HG03565 (cell line): ENCODE results near the gene PRKAG2.
"Not testable (repeated sequence)": the region's sequence is repeated elsewhere in the genome, so short reads cannot be mapped to it uniquely, and the experiment has no call there.

Experiments
- ATAC-seq: cut with Tn5 transposase; IDR thresholded peaks from one replicate; pipeline ENCODE4 v1.9.1; 2021; ENCODE audit warnings: mild to moderate bottlenecking, moderate library complexity; ENCODE audit not compliant: unreplicated experiment

Gene PRKAG2

DNA sequence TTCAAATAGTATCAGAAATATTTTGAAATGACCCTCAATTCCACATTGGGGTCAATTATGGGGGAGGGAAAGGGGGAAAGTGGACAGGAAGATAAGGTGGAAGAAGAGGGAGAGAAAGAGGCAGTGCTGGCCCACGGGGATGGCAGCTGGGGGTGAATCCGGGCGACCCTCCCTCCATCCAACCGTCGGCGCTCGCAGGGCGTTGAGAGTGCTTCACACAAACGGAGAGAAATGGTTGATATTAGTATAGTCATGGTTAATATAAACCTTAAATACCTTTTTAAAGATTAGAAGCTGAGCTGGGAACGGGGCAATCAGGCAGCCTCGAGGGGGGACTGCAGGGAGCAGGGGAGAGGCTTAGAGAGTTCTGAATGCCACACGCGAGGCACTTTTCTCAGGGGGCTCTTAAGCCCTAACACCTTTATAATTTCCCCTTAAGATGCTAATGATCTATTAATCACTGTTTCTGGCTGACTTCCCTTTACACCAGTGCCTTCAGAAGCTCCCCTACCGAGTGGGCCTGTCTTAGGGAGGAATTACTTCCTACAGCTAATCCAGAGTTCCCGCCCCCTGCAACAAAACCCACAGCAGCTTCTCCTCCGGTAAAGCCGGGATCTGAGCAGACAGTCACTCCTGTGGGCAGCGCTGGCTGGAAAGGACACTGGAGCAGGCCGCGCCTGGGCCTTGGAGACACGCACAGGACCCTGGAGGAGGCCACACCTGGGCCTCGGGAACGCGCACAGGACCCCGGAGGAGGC is 39.5 kb downstream of the PRKAG2 start:
- no peak for ATAC-seq

DNA sequence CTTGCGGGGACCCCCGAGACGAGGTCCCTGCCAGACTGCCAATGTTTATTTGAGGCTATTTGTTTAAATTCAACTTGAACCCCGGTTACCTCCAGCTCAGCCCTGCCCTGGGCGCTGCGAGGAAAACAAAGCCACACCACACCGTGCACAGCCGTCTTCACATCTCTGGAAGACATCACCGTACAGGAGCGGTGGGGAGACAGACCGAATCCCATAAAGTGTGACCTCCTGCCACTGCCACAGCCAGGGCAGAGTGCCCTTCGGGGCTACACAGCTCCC is 40.0 kb downstream of the PRKAG2 start:
- ATAC-seq = no peak

DNA sequence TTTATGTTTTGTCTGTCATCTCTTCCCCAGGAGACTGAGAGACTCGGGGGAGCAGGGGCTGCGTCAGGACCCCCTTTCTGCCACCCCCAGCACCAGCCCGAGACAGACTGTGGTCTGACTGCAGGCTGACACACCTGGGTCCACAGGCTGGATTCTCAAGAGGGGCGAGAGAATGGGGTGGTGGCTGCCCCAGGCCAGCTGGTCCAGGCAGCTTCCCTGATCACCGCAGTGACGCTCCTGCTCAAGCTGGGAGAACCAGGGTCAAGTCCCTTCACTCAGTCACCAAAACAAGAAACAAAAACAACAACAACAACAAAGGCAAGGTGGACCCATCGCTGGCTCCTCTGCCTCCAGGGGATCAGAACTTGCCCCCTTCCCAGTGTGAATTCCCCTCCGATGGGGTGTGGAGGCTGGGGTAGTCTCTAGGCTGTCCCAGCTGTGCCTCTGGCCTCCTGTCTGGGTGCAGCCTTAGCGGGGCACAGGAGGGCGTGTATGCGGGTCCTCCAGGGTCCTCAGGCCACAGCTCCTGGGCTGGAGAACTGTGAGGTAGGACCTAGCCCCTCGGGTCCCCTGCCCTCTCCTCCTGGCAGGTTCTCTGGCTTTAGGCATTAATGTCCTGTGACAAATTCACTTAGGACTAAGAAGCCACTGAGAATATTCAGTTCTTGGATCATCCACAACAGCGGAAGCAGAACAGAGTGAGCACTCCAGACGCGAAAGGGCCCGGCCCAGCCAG is 40.6 kb downstream of the PRKAG2 start:
- no peak for ATAC-seq

GRCh38 chr7:151835636-151836035 is 41.3 kb downstream of the PRKAG2 start:
- ATAC-seq = no peak

DNA sequence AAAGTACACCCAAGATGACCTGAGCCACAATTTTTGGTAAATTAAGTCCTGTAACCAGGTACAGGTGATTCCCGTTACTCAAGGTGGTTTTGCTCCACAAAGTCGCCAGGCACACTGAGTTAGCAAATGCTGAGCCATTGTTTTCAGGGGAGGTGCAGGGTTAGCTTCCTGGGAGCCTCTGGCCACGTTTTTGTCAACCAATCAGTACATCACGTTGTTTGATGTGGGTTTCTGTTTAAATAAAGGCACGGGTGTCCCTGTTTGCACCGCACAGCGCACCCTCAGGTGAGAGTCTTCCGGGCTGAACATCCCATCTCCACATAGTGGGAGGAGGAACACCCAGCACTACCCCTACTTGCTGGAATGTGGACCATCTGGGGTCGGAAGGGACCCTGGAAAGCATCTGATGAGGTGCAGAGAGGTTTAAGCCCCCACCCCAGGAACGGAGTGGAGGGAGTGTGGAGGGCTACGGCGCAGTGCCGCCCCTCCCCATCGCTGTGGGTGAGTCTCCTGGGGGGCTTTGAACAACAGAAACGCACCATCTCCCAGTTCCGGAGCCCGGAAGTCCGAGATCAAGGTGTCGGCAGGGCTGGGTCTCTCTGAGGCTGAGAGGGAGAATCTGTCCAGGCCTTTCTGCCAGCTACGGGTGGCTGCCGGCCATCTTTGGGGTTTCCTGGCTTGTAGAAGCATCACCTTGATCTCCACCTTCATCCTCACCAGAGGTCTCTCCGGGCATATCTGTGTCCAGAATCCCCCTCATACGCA is 42.5 kb downstream of the PRKAG2 start:
- ATAC-seq = no peak

- no peak for ATAC-seq
These were observed 43.2 kb downstream of the PRKAG2 start for GRCh38 chr7:151833691-151834090.

DNA sequence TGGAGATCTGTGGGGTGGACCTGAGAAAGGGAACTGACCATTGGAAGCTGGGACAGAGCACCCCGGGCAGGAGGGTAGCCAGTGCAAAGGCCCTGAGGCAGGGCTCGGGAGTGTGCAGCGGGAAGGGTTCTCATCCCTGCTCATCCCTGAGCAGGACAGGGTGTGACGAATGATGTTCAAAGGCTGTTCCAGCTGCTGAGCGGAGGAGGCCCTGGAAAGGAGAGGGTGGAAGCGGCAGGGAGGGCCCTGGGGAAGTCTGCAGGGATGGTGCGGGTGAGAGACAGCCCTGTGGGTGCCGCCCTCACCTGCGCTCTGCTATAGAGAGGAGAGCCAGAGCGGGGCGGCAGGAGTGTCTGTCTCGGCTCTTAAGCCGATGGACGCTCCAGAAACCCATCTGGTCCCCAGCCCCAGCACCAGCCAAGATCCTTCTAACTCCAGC is 43.7 kb downstream of the PRKAG2 start:
- no peak for ATAC-seq

GRCh38 chr7:151832656-151833055 is 44.3 kb downstream of the PRKAG2 start:
- no peak for ATAC-seq

GRCh38 chr7:151832138-151832537 is 44.8 kb downstream of the PRKAG2 start:
- no peak for ATAC-seq

GRCh38 chr7:151831606-151832005 is 45.3 kb downstream of the PRKAG2 start:
- ATAC-seq = no peak

DNA sequence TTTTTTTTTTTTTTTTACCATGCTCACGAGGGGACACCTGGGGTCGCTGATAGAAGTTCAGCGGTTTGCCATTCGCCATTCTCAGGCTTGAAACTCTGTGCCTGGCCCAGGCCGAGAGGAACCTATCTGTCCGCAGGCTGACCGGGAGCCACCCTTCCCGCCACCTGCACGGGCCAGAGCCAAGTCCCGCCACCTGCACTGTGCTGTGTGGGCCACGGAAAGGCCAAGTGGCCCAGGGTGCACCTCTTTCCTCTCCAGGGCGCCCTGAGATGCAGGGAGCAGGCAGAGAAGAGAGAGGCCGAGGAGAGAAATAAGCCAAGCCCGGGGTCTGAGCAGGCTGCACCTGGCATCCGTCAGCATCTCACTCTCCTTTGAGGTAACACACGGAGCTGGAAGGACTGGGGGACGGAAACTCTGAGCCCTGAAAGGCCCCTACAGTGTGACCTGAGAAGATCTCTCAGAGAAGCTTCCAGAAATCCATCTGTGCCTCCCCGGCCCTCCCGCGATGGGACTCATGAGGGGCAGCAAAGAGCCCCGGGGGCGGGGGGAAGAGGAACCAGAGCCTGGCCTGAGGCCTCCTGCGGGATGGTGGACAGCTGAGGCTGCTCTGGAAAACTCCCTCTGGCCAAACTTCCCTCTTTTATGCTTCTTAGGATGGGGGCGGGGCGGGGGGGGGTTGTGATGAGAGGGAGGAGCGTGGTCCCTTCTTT is 46.6 kb downstream of the PRKAG2 start:
- ATAC-seq = no peak

DNA sequence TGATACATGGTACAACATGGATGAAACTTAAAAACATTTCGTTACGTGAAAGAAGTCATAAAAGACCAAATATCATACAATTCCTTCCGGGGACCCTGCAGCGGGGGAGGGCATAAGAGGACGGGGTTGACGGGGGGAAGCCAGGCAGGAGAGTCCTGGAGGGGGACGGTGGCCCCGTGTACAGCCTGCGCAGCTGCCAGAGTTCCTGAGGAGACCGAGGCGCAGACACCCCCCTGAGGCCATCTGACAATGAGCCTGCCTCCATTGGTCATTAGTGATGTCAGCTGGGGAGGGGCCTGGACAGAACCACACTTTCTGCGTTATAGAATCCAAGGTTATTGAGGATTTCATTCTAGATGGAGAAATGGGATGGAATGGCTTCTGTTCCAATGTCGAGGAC is 47.2 kb downstream of the PRKAG2 start:
- no peak for ATAC-seq

DNA sequence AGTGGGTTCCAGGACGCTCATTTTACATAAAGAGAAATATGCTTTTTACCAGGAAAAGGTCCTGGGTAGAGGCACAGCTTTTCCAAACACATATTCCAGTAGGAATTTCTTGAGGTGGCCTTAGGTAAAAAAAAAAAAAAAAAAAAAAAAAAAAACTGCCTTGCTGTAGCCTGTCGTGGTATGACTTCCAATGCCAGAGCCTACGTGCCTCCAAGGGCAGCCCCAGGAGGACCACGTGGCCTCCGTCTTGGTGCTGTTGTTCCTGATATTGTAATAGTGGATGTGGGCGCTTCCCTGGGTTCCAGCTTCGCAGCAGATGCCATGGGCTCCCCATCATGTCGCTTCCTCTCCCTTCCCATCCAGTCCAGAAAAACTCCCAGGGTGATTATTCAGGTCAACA is 49.3 kb downstream of the PRKAG2 start:
- ATAC-seq = no peak

DNA sequence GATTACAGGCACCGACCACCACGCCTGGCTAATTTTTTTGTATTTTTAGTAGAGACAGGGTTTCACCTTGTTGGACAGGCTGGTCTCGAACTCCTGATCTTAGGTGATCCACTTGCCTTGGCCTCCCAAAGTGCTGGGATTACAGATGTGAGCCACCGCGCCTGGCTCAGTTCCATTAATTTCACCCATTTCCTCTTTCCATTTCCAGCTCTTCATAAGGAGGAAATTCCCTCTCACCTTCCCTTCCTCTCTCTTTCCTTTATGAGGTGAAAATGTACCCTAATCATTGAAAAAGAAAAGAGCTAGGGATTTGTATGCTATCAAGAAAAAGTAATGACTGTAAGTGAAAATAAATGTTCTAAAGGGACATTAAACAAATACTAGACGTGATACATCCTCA is 50.6 kb downstream of the PRKAG2 start:
- ATAC-seq = not testable (repeated sequence)

GRCh38 chr7:151825721-151826120 is 51.2 kb downstream of the PRKAG2 start:
- no peak for ATAC-seq

DNA sequence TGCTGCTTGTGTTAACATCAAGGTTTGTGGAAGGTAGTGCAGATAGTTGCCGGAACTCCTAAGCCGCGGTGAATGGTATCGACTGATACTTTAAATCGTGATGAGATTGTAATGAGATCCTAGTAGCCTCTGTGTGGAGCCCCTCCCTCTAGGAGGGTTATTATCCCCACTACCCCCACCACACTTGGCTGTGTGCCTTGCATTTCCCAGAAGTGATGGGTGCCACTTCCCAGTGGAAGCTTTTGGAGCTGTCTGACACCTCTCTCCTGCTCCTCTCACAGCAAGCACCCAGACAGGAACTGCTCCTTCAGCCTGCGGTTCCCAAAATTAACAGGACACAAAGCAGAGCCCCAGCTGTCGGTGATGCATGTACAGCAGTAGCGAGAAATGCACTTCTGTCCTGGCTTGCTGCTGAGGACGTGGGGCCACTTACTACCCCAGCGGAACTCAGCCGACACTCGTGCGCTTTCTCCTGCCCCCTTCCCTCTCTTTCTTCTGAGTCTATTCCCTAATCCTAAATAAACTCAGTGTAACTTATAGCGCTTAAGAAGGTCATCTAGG is 52.5 kb downstream of the PRKAG2 start:
- no peak for ATAC-seq

- ATAC-seq = no peak
These were observed 53.1 kb downstream of the PRKAG2 start for GRCh38 chr7:151823566-151824372.

DNA sequence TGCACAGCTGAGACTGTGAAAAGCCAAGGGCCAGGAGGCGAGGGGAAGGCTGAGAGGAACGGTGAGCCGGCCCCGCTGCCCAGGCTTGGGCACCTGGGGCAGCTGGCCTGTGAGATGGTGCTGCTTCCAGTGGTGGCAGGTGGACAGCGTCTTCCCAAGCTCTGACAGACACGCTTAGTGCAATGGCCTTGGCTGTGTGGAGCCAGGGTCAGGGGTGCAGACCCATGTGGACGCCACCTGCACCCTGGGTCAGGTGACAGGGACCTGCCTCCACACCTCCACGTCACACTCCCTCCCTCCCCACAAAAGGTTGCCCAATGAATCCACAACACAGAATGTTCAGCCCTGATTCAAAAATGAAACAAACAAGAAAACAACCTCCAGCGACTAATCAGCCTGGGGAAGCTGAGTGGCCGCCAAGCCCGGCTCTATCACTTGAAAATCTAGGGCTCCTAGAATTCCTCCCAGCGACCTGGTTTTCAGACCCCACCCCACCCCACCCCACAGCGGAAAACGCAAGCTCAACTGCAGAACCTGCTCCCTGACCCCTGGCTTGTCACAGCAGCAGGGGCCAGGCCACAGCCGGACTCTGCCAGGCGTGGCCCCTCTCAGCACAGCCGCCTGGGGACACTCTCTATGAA is 54.3 kb downstream of the PRKAG2 start:
- no peak for ATAC-seq

- no peak for ATAC-seq
These were observed 54.9 kb downstream of the PRKAG2 start for GRCh38 chr7:151821806-151822540.
